NCI-H2227 (cell line): ENCODE results near the gene ELFN2.
"Not testable (repeated sequence)": the region's sequence is repeated elsewhere in the genome, so short reads cannot be mapped to it uniquely, and the experiment has no call there.

Experiments used
- DNase-seq: peaks from one replicate; lab custom pipeline; 2025; ENCODE audit not compliant: unreplicated experiment; lab: John Stamatoyannopoulos, UW

Gene ELFN2

GRCh38 chr22:37340331-37341262, 86.7 kb downstream of the ELFN2 start:
- DNase-seq: peak; percentile 71

GRCh38 chr22:37338539-37339246, 88.6 kb downstream of the ELFN2 start:
- no peak for DNase-seq

GRCh38 chr22:37337204-37337943, 89.9 kb downstream of the ELFN2 start:
- DNase-seq: no peak

- no peak for DNase-seq
These were observed 90.7 kb downstream of the ELFN2 start for GRCh38 chr22:37336579-37336978.

- DNase-seq: no peak
These were observed 91.5 kb downstream of the ELFN2 start for GRCh38 chr22:37335806-37336199.

- no peak for DNase-seq
These were observed 92.1 kb downstream of the ELFN2 start for GRCh38 chr22:37334859-37335805.

GRCh38 chr22:37334461-37334858, 92.8 kb downstream of the ELFN2 start:
- no peak for DNase-seq

GRCh38 chr22:37333724-37334460, 93.4 kb downstream of the ELFN2 start:
- no peak for DNase-seq

- no peak for DNase-seq
These were observed 95.3 kb downstream of the ELFN2 start for GRCh38 chr22:37331856-37332536.

GRCh38 chr22:37331034-37331428, 96.2 kb downstream of the ELFN2 start:
- DNase-seq: no peak

GRCh38 chr22:37330200-37331033, 96.9 kb downstream of the ELFN2 start:
- peak; percentile 90 for DNase-seq

GRCh38 chr22:37329238-37330140, 97.8 kb downstream of the ELFN2 start:
- no peak for DNase-seq

GRCh38 chr22:37328538-37329237, 98.6 kb downstream of the ELFN2 start:
- DNase-seq: not testable (repeated sequence)

- DNase-seq: no peak
These were observed 99.3 kb downstream of the ELFN2 start for GRCh38 chr22:37328017-37328416.

GRCh38 chr22:37326726-37327125, 100.6 kb downstream of the ELFN2 start:
- no peak for DNase-seq

- no peak for DNase-seq
These were observed 102.3 kb downstream of the ELFN2 start for GRCh38 chr22:37325039-37325395.
